HG03175 (cell line): ENCODE results near the gene ACSF3.
"Not testable (repeated sequence)": the region's sequence is repeated elsewhere in the genome, so short reads cannot be mapped to it uniquely, and the experiment has no call there.

Experiments
- ATAC-seq: cut with Tn5 transposase; IDR thresholded peaks from one replicate; pipeline ENCODE4 v1.9.1; 2021; ENCODE audit warnings: mild to moderate bottlenecking, moderate library complexity; ENCODE audit not compliant: unreplicated experiment

The ACSF3 gene

DNA sequence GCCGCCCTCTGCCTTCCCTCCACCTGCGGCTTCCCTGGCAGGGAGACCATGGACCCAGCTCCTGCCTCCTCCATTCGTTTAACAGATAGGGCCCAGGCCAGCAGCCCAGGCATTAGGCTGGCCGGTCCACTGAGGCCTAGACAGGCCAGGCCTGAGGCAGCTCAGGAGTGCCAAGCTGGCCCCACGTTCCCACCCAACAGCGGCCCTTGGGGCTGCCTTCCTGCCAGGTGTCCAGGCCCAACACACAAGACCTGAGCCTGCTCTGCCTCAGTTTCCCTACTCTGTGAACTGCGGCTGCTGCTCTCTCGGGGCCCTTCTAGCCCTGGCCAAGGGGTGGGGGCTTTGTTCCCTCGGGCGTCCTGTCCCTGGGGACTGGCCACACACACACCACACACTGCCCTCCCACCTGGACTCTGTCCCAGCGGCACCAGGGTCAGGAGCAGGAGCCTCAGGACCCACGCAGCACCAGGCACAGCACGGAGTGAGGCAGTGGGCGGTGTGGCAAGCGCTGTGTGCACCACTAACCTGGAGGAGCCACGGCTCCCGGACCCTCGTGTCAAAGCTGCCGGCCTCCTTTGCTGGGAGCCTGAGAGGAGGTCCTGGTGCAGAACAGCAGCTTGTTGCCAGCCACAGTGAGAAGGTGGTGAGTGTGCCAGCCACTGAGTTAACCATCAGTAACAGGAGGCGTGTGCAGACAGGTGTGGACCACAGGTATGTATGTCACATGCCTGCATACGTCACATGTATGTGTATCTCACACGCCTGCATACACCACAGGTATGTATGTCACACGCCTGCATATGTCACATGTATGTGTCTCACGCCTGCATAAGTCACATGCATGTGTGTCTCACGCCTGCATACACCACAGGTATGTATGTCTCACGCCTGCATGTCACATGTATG is 63.3 kb downstream of the ACSF3 start:
- no peak for ATAC-seq

DNA sequence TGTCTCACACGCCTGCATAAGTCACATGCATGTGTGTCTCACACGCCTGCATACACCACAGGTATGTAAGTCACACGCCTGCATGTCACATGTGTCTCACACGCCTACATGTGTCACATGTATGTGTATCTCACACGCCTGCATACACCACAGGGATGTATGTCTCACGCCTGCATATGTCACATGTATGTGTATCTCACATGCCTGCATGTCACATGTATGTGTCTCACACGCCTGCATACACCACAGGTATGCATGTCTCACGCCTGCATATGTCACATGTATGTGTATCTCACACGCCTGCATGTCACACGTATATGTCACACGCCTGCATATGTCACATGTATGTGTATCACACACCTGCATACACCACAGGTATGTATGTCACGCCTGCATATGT is 64.1 kb downstream of the ACSF3 start:
- no peak for ATAC-seq

DNA sequence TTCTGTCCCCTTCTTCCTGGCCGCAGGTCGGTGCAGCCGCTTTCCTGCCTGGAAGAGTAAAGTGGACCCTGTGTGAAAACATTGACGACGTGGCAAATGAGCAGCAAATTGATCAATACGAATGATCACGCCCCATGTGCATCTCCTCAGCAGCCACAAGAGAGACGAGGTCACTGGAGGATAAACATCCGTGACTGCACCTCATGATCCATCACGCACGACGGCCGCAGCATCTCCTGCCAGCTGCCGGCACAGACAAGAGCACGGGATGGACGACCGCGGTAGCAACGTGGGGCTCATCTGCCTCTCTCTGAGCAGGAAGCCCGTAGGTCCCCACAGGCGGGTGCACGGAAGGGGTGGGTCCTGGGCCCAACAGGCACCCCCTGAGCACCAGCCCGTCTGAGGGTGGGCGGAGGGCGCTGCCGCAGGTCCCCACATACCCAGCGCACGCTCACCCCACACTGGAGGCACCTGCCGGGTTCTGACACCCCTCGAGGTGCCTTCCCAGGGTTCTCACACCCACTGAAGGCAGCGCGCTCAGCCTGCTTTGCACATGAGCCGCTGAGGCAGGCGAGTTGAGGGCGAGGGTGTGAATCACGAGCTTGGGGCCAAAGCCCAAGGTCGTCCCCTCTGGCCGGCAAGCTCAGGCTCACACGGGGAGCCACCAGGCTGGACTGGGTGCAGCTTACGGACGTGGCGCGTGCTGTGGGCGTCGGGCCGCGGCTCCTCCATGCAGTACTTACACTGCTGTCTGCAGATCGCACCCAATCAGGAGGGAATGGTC is 65.6 kb downstream of the ACSF3 start:
- no peak for ATAC-seq

DNA sequence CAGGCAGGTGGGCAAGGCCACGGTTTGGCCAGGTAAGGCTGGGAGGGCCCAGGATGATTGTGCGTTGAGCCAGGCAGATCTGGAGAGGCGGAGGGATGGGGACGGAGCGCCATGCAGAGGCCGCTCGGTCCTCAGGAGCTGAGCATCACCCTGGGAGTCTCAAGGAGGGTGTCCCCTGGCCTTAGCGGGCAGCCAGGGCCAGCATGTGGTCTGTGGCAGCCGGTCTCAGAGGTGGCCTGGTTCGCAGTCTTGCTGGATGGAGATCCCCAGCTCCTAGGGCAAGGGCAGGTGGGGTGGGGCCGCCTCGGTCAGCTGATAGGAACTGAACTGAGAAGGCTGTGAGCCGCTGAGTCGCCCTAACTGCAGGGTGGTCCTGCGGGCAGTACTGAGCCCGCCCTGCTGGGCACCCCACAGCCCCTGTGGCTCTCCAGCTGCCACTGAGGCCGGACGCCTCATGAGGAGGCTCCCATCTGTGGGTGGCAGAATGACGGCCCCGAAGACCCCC is 66.2 kb downstream of the ACSF3 start:
- no peak for ATAC-seq

DNA sequence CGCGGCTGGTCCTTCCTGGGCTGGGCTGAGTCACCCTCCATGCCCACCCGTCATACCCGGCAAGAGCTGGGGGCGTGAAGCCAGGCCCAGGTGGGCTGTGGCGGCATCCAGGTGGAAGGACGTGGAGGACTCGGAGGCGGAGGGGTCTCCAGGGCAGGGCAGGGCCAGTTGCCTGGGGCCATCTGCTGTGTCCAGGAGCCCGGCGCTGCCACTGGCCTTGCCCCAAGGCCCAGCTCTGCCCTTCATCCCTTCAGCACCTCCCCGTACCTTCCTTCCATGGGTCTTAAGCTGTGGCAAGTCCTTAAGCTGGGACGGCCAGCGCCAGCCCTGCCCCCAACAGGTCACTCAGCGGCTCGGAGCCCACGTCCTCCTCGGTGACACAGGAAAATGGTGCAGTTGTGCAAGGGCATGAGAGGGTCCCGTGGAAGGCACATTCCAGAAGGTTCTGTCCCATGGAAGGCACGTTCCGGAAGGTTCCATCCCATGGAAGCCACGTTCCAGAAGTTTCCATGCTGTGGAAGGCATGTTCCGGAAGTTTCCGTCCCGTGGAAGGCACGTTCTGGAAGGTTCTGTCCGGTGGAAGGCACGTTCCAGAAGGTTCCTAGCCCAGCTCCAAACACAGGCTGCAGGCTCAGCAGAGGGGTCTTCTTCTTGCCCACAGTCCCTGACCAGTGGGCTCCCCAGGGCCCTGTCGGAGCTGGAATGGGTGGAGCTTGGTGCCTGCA is 67.5 kb downstream of the ACSF3 start:
- ATAC-seq: no peak

DNA sequence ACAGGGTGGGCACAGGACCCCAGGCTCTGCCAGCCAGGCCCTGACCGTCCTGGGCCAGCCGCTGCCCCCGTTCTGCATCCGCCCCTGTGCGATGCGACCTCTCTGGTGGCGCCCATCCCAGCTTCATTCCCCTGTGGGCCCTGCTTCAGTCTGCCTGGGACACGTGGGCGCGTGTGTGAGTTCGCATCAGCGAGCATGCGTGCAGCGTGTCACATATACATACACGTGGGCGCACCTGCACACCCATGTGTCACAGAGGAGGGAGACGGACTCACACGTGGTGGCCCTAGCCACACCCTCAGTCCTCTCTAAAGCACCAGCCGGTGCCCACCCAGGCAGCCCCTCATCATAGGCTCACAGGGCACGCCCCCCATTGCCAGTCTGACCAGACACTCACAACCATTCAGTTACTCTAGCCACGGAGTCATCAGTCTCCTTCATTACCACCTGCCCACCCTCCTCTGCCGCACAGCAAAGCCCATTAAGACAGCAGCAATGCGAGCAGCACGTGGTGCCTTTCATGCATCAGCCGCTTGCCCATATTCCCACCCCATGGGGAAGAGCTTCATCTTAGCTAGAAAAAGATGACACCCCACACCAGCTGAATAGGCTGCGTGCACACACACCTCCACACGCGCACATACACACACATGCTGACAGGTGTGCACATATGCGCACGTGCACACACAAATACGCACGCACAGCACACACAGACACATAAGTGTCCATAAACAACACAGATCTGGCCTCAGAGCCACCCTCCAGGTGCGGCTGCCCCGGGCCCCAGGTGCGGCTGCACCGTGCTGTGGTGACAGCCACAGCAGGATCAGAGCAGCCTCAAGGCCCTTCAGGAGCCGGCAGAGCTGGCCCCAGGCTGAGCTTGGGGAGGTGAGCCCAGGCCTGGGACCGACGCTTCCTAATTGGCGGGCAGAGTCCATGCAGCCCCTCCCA is 68.4 kb downstream of the ACSF3 start:
- no peak for ATAC-seq

DNA sequence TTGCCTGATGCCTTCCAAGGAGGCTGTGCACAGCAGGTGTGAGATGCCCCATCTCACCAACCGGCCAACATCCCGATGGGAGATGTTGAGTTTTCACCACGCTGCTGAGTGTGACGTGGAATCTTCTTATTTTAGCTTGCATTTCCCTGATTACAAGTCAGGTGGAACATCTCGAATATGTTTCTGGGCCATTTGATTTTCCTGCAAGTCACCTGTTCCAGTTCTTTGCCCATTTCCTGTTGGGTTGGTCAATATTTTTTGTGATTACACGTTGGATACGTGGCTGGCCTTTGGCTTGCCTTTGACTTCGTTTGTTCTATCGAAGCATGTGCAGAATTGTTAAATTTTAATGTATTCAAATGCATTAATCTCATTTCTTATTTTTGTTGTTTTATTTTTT is 69.6 kb downstream of the ACSF3 start:
- ATAC-seq: no peak

DNA sequence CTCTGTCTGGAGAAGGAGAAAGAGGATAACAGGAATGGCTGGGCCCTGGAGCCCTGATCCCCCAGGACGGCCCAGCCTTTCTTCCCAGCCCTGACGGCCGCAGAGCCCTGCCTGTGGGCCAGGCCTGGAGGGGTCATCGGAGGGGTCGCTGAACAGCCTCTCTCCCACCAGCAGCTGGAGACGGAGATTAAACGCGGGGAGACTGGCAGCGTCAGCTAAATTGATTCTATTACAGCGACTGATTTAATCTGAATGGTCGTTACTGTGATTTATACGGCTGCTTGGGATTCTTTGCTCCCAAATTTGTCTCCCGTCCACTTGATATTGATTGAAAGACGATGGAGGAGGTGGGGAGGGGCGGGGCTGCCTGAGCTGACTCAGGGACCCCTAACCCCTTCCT is 70.8 kb downstream of the ACSF3 start:
- ATAC-seq: no peak

DNA sequence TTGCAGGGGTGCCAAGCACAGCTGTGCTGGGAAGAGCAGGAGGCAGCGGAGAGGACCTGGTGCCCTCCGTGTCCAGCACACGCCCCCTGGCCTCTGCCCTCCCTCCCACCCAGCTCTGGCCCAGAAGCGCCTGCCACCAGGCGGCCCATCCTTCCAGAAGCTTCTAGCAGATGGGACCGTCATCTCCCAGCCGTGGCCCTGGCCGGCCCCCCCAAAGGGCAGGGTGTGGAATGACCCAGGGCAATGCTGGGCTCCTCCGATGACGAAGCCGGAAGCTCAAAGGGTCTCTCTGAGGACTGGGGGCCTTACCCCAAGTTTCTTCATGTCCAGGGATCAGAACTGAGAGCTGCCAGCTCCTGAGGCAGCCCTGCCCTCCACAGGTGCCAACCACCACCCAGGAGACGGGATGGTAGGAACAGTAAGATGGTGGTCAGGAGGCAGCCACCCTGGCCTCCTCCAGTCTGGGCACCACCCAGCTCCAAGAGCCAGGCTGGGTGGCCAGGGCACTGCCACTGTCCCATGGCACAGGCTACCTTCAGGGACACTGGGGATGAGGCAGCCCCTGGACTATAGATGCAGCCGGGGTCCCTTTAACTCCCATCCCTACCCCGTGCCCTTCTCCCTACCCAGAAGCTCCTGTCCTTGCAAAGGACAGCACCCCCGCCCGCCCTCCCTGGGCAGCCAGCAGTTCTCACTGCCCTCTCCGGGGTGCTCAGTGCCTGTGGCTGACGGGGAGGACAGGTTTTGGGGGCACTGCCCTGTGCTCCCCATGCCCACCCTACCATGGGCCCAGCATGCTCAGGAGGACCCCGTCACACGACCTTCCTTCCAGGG is 71.4 kb downstream of the ACSF3 start:
- ATAC-seq: no peak

DNA sequence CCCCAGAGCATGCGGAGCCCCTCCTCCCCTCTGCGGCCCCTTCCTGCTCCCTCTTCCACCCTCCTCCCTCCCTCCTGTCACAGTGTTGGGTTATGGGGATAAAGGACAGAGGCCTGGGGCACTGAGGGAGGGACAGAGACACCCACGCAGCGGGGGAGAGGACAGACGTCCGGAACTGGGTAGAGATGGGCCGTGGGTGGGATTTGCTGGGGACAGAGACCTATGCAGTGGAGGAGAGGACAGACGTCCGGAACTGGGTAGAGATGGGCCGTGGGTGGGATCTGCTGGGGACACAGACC is 72.0 kb downstream of the ACSF3 start:
- not testable (repeated sequence) for ATAC-seq

DNA sequence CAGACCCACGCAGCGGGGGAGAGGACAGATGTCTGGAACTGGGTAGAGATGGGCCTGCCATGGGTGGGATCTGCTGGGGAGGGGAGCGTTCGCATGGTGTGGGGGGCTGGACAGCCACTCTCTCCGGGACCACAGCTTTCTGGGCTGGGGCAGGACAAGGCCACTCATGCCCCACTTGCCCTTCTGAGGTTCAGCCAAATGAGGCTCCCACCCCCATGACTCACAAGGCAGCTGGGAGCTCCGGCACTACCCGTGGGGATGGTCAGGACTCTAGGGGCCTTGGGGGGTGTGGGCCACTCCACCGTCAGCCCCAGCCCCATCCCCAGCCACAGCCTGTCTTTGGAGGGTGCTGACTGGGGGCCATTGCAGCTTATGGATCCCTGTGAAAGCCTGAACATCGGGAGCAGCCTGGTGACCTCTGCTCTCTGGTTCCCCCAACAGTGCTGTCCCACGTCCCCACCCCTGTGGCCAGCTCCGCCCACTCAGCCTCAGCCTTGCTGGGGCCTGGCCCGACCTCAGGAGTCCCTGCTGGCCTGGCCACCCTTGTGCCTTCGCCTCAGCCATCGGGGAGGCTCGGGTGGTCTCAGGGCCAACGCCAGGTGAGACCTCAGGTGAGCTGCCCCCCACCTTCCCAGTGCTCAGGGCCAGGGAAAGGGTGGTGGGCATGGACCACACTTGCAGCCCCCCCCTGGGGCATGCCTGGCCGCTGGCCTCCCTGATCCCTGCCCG is 73.2 kb downstream of the ACSF3 start:
- ATAC-seq: no peak

DNA sequence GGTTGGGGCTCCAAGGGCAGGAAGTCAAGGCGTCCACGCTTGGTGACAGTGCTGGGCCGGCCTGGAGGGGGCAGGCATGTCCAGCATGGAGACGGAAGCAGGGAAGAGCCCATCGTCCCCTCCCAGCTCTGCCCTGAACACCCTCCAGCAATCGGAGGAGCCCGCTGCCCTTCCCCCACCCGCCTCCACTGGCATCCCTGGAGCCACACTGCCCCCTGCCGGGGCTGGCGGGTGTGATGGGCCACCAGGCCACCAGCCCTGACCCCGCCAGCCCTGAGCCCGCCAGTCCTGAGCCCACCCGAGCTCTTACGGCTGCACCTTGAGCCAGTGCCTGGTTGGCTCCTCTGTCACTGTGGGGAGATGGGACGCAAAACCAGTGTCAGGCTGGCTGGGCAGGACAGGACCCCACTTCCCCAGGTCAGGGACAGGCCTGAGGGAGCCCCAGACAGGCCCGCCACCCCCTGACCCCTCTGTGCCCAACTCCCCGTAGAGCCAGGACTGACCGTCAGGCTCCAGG is 73.8 kb downstream of the ACSF3 start:
- peak; percentile 36 for ATAC-seq

DNA sequence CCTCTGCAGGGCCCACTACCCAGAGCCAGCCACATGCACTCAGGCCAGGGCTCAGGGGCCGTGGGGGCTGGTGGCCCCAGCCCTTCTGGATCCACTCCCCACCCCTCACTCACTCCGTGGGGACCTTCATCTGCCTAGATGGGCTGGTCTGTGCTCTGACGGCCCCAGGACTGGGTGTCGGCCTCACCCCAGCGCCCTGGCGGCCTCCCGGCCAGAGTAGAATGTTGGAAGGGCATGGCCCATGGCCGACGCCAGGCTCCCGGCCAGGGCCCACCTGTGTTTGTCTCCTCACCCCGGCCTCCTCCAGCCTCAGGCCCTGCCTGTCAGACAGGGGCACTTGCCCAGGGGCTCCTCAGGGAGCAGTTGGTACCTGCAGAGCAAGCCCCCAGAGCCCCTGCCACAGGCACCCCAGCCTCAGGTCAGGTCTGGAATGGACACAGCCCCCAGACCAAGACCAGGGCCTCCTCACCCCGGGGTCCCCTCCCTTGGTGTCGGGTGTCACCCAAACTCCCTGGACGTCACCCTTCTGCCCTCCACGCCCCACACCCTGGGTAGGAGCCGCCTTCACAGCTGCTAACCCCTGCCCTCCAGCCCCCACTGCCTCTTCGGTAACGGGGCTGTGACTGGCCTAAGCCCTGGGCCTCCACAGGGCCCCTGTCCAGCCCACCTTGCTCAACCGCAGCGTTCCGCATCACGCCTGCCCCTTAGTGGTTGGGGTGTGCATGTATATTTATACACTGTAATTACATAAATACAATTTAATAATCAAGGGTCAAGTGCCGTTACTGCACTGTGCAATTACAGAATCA is 74.9 kb downstream of the ACSF3 start:
- no peak for ATAC-seq

DNA sequence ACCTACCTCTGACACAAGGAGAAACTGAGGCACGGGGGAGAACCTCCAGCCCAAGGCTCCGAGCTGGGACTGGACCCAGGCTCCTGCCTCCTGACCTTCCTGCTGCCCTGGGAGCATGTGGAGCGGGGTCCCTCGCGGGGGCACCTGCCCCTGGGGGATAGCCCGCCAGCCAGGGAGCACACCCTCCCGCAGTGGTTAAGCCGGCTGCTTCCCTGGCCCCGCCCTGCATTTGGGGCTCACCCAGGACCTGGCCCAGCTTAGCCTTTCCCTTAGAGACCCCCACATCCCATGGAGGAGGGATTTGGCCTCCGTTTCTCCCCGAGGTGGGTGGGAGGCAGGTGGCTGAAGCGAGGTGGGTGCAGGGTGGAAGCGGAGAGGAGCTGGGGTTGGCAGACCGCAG is 76.1 kb downstream of the ACSF3 start:
- ATAC-seq: no peak

DNA sequence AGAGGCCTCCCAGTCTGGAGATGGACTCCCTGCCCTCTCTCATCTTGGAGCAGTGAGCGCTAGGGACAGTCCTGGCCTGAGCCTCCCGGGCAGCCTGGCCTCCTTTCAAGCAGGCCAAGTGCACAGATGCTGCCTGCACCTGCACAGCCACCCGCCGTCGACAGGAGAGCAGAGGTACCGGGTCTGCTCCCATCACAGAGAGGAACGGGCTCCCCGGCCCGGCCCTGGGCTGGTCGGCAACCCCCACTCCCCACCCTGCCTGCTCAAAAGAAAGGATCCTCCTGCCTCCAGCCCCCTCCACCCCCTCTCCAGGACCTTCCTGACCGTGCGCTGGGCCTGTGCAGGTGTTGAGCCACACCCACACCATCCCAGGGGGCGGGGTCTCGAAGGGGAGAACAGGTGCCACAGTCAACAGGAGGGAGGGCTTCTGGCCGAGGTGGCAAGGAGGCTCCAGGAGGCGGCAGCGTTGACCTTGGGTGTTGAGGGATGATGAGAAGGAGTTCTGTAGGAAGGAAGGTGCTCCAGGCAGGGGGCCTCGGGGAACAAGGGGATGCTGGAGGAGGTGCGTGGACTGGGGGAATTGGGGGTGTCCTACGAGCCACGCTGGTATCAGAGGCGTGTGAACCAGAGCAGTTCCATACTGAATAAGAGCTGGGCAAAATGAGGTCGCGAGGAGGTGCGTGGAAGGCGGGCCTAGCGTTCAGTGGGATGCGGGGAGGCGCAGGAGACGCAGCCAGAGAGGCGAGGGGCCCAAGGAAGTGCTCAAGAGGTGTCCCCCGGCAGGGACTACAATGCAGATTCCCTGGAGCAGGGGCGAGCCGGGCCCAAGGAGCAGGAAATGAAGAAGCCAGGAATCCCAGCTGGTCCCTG is 76.9 kb downstream of the ACSF3 start:
- ATAC-seq: peak; percentile 2

DNA sequence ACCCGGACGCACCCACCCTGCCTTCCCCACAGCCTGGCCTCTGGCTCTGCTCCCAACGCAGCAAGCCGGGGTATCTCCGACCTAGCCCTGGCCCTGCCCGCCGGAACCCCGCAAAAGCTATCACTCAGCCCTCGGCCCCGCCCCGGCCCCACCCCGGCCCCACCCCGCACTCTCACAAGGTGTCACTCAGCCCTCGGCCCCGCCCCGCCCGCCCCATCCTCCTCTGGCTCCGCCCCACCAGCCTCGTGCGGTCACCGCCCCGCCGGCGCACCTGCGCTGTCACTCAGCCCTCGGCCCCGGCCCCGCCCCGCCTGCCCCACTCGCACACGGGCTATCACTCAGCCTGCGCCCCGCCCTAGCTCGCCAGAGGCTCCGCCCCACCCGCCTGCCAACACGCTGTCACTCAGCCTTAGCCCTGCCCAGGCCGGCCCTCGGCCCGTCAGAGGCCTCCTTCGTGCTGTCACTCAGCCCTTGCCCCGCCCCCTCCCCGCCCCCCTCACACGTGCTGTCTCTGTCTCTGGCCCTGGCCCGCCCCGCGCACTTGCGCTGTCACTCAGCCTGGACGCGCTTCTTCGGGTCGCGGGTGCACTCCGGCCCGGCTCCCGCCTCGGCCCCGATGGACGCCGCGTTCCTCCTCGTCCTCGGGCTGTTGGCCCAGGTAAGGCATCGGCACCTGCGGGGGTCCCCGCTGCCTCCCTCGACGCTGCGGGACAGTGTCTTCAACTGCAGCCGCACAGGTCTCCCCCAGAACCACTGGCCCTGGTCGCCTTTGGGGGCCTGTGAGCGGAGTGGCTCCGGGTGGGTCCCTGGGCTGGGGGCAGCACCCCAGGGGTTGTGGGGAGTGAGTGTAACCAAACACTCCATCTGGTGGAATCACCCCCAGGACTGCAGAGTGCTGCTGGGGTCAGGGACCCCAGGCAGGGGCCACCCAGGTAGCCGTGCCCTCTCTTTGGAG is 77.8 kb downstream of the ACSF3 start, which contains the start of gene CDH15:
Gene CDH15, plus strand, starts transcription at position 533 of the 955 bp plus-strand sequence. Its CDS starts 84 bp downstream, at position 617.
- peak; percentile 73 for ATAC-seq
